ENCODE results near the gene SLN. TPM values are rescaled to one million over a fixed set of nuclear protein-coding genes. Genes with fewer than 3 reads are reported as not detected.

SLN gene
- total RNA-seq, 1 donor from 2014 or later = not detected

GRCh38 chr11:107719557-107720302 is 7.9 kb upstream of the SLN start:
- H3K4me1 Mint-ChIP-seq = no peaks in the 10 kb centered on the region
- H3K36me3 Mint-ChIP-seq (ENCODE audit: low read depth) = no peaks in the 10 kb centered on the region
- ATAC-seq (ENCODE audit: low read depth) (no peak), DNase-seq (no peak)
- ChIA-PET CTCF (no interaction called here), POLR2A (no interaction called here)
- intact Hi-C loops (cut with micrococcal nuclease) = no loop called here
- H3K27ac Mint-ChIP-seq = no peak overlapping the region
- peaks cover 11% of the 10 kb centered on the region for H3K27me3 Mint-ChIP-seq
- no peak for TF ChIP-seq CTCF (IDR thresholded peaks at IDR 0.05)
- no peaks in the 10 kb centered on the region for H3K9me3 Mint-ChIP-seq
- H3K4me3 Mint-ChIP-seq = no peak overlapping the region

GRCh38 chr11:107719073-107719472 is 7.2 kb upstream of the SLN start:
- ATAC-seq (ENCODE audit: low read depth) (no peak), DNase-seq (no peak)
- Mint-ChIP-seq H3K27me3 (peaks cover 15% of the 10 kb centered on the region), H3K36me3 (ENCODE audit: low read depth) (no peaks in the 10 kb centered on the region), H3K27ac (no peak overlapping the region), H3K4me1 (no peaks in the 10 kb centered on the region), H3K9me3 (no peaks in the 10 kb centered on the region), H3K4me3 (no peak overlapping the region)
- no peak for TF ChIP-seq CTCF (IDR thresholded peaks at IDR 0.05)
- ChIA-PET CTCF (no interaction called here), POLR2A (no interaction called here)
- intact Hi-C loops (cut with micrococcal nuclease) = no loop called here

GRCh38 chr11:107716884-107717532 is 5.2 kb upstream of the SLN start:
- TF ChIP-seq CTCF (IDR thresholded peaks at IDR 0.05) = no peak
- no peak for DNase-seq
- Mint-ChIP-seq H3K36me3 (ENCODE audit: low read depth) (no peaks in the 10 kb centered on the region), H3K27me3 (peaks cover 23% of the 10 kb centered on the region), H3K27ac (no peak overlapping the region), H3K4me3 (no peak overlapping the region), H3K9me3 (no peaks in the 10 kb centered on the region), H3K4me1 (no peaks in the 10 kb centered on the region)
- ChIA-PET POLR2A (no interaction called here), CTCF (no interaction called here)
- no peak for ATAC-seq (ENCODE audit: low read depth)
- intact Hi-C loops (cut with micrococcal nuclease) = no loop called here

- CTCF ChIA-PET = no interaction called here
- H3K4me1 Mint-ChIP-seq = no peaks in the 10 kb centered on the region
- intact Hi-C loops (cut with micrococcal nuclease) = no loop called here
- POLR2A ChIA-PET = no interaction called here
- DNase-seq = no peak
- H3K36me3 Mint-ChIP-seq (ENCODE audit: low read depth) = no peaks in the 10 kb centered on the region
- no peak overlapping the region for H3K4me3 Mint-ChIP-seq
- no peak for ATAC-seq (ENCODE audit: low read depth)
- H3K9me3 Mint-ChIP-seq = no peaks in the 10 kb centered on the region
- TF ChIP-seq CTCF (IDR thresholded peaks at IDR 0.05) = no peak
- H3K27me3 Mint-ChIP-seq = peaks cover 23% of the 10 kb centered on the region
- no peak overlapping the region for H3K27ac Mint-ChIP-seq
These were observed 1.2 kb upstream of the SLN start for GRCh38 chr11:107713009-107713408.

- Mint-ChIP-seq H3K27me3 (peaks cover 23% of the 10 kb centered on the region), H3K27ac (no peak overlapping the region), H3K4me3 (no peak overlapping the region), H3K4me1 (no peaks in the 10 kb centered on the region), H3K36me3 (ENCODE audit: low read depth) (no peaks in the 10 kb centered on the region), H3K9me3 (no peaks in the 10 kb centered on the region)
- ATAC-seq (ENCODE audit: low read depth) = no peak
- CTCF ChIA-PET = no interaction called here
- TF ChIP-seq CTCF (IDR thresholded peaks at IDR 0.05) = no peak
- DNase-seq = no peak
- POLR2A ChIA-PET = no interaction called here
- intact Hi-C loops (cut with micrococcal nuclease) = no loop called here
These were observed 1.6 kb downstream of the SLN start for GRCh38 chr11:107710301-107710700.

All from activated B cell treated with CpG ODN at 0.5 μM for 24 hours (primary cell).